GM12875 (cell line): ENCODE results near the gene POLE2.
"Not testable (repeated sequence)": the region's sequence is repeated elsewhere in the genome, so short reads cannot be mapped to it uniquely, and the experiment has no call there.

ENCODE experiments used
- H3K4me3 ChIP-seq: one replicate; pipeline ENCODE4 v1.5.1; 2011; ENCODE audit warnings: low read depth, low read length, control low read depth
- CTCF ChIP-seq: IDR thresholded peaks from 2 replicates; pipeline ENCODE4 v1.5.1; 2011; ENCODE audit warnings: low read depth, mild to moderate bottlenecking, control low read depth, inconsistent platforms, low read length, moderate library complexity, borderline replicate concordance; ENCODE audit not compliant: insufficient read depth

Gene POLE2

DNA sequence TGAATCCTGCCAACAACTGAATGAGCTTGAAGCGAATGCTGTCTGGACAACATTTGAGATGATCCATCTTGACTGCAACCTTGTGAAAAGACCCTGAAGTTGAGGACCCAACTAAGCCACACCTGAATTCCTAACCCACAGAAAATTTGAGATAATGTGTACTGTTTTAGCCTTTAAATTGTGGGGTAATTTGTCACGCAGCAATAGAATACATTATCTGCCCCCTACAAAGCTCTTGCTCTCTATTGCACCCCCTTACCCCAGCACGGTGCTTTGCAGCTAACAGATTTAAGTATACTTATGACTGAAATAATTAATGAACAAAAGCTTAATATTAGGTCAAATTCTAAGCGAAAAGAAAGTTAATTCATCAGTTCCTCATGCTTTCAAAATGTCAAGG, 1.6 kb downstream of the POLE2 start:
- TF ChIP-seq CTCF, result no peak

GRCh38 chr14:49679271-49679670, 8.7 kb downstream of the POLE2 start:
- H3K4me3 ChIP-seq, result no peak overlapping the region
- no peak for TF ChIP-seq CTCF

More for the DNA sequence above, 1.6 kb downstream of the POLE2 start:
- H3K4me3 ChIP-seq, result no peak overlapping the region

- H3K4me3 ChIP-seq, result no peak overlapping the region
- TF ChIP-seq CTCF, result peak; percentile 30
These were observed 10.4 kb downstream of the POLE2 start for GRCh38 chr14:49677643-49678042.

- TF ChIP-seq CTCF, result no peak
These were observed 14.4 kb downstream of the POLE2 start for GRCh38 chr14:49673586-49673985.

GRCh38 chr14:49670475-49670874, 17.5 kb downstream of the POLE2 start:
- no peak for TF ChIP-seq CTCF
- H3K4me3 ChIP-seq, result no peak overlapping the region

More at GRCh38 chr14:49673586-49673985, 14.4 kb downstream of the POLE2 start:
- H3K4me3 ChIP-seq, result no peak overlapping the region

- no peak for TF ChIP-seq CTCF
- no peak overlapping the region for H3K4me3 ChIP-seq
These were observed 28.2 kb downstream of the POLE2 start for GRCh38 chr14:49659526-49660455.

GRCh38 chr14:49657500-49657899, 30.5 kb downstream of the POLE2 start:
- H3K4me3 ChIP-seq, result not testable (repeated sequence)
